Activated T-cell treated with anti-CD3 and anti-CD28 coated beads, Interleukin-2, amount 50 U/mL, for 48 hours (primary cell): ENCODE data around the gene CDK13.

Experiments
- DNase-seq, 2 experiments: peaks; one replicate each; pipeline ENCODE4 v3.0.0-alpha.2; 2020

The CDK13 gene

GRCh38 chr7:39949971-39950472 is at the start of gene CDK13:
CDK13 (plus strand) TSS chr7:39950256; CDS start chr7:39950642, 386 bp downstream.
- DNase-seq = peak; percentile 87 to 89

DNA sequence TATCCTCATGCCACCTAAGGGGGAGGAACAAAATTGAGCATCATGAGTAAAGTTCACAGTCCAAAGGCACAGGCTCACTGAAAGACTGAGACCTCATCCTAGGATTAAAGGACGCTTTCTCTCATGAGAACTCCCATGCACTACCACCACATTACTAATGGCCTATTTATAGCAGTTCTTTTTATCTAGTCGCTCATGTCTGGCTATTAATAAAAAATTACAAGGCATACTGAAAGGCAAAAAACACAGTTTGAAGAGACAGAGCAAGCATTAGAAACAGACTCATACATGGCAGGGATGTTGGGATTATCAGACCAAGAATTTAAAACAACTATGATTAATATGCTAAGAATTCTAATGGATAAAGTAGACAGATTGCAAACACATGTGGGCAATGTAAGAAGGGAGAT is 46.0 kb upstream of the CDK13 start:
- DNase-seq = no peak

- no peak for DNase-seq
Measured at GRCh38 chr7:39908141-39908540, 41.9 kb upstream of the CDK13 start.

DNA sequence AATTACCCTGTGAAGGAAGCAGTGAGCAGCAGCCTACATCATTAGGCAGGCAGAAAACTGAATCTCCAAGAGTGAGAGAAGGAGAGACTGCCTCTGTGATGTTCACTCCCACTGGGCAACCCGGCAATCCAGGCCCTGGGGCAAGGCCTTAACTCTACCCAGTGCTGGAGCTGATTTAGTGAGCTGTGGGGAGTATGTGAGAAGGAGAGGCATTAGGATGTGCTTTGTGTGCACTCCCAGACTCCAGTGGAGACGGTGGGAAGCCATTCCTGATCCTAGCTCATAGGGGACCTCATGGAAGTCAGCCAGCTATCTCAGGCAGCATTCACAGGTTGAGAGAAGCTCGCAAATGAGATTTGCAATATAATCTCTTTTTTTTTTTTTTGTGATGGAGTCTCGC is 41.1 kb upstream of the CDK13 start:
- no peak for DNase-seq

DNA sequence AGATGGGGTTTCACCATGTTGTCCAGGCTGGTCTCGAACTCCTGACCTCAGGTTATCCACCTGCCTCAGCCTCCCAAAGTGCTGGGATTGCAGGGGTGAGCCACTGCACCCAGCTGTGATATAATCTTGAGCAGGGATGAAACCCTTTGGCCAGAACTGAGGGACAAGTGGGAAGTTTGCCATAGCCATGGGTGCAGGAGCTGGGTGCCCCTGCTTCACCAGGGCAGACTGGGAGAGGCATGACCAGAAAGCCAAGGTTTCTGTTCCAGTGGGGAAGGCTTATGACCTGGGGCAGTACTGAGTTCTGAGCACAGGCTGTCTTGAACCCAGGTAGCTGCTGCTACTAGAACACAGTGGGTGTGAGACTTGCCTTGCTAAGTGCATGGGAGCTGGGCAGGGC is 40.5 kb upstream of the CDK13 start:
- no peak for DNase-seq

DNA sequence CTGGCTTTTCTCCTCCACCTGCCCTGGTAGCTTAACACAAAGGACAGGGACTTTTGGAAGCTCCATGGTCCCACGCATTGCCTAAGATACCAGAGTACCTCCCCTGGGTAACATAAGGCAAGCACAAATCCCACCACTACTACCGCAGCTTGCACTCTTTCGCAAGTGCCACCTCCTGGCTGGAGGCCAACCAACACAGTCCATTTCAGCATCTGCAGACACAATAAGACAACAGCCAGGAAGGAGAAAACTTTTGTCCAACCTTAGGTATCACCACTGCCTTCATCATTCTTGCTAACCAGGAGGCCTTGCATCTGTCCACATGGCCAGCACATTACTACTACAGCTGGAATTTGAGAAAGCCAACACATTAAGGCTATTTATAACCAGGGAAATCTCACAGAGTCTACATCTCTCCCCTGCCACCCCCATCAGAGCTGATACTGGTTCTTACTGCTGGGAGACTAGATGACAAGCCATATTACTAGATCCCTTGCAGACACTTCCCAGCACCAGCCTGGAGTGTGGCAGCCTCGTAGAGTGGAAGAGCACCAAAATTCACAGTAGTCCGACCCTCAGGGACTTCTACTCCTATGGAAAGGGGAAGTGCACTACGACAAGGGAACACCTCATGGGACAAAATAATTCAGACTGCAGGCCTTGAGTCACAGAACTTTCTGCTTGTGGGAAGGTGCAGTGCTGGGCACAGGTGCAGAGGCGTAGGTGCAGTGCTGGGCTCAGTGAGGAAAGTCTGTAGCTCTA is 39.8 kb upstream of the CDK13 start:
- DNase-seq = no peak

- no peak for DNase-seq
Measured at GRCh38 chr7:39911167-39911566, 38.9 kb upstream of the CDK13 start.

DNA sequence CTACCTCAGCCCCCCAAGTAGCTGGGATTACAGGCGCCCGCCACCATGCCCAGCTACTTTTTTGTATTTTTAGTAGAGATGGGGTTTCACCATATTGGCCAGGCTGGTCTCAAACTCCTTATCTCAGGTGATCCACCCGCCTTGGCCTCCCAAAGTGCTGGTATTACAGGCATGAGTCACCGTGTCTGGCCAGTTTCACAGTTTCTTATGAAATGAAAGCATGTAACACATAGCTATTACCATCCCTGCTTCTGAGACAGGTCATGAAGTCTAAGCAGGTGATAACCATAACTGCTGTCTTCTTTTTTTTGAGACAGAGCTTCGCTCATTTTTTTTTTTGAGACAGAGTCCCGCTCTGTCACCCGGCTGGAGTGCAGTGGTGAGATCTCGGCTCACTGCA is 34.2 kb upstream of the CDK13 start:
- peak in 1 of 2 experiments; percentile 23 for DNase-seq

- DNase-seq = no peak
Measured at GRCh38 chr7:39919646-39920045, 30.4 kb upstream of the CDK13 start.

DNA sequence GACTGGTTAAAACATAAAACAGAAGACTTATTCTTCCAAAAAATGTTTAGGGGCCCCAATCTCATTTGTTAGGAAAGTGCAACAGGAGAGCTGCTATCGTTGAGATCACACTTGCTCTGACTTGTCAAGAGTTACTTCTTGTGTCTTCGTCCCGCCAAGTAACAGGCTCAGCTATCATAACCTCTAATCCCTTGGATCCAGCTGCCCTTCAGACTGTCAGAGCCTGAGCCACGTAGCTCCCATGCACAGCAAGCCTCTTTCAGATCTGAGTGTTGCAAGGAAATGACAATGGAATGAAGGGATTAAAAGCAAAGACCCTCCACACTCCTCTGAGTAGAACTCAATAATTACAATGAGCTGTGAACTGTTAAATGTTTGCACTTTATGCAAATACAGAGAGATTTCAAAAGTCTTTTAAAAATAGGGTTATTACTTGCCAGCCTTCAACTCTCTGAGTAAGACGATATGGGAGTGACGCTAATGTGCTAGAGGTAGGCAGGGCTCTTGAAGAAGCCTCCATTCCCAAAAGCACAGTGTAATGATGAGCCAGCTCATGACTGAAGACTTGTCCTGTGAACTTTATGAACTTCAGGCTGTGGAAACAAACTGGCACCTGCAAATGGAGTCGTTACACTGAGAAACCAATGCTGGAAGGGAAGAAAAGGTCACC is 28.4 kb upstream of the CDK13 start:
- no peak for DNase-seq

DNA sequence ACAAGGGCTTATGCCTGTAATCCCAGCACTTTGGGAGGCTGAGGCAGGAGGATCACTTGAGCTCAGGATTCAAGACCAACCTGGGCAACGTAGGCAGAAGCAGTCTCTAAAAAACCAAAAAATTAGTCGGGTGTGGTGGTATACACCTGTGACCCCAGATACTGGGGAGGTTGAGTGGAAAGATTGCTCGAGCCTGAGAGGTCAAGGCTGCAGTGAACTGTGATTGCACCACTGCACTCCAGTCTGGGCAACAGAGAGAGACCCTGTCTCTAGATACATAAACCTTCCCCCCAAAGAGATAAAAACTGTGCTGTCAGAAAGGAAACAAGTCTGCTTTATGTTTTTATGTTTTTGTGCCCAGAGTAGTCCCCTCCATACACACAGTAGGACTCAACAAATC is 27.5 kb upstream of the CDK13 start:
- no peak for DNase-seq

- no peak for DNase-seq
Measured at GRCh38 chr7:39923091-39923490, 27.0 kb upstream of the CDK13 start.

- no peak for DNase-seq
Measured at GRCh38 chr7:39924122-39924521, 25.9 kb upstream of the CDK13 start.

DNA sequence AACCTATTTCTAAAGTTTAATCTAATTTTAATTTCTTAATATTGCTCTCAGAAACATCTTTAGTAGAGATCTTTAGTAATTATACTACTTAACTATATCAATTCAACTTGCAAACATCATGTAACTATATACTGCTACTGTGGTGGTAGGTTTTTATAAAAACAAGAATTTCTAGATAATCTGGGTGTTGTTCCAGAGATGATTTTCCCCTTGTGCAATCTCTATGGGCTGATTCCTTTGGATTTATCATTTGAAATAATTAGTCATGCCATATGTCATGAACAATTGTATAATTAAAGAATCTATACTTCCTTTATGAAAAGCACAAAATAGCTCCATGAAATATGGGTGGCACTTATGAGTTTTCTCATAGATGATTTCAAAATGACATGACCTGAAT is 23.9 kb upstream of the CDK13 start:
- DNase-seq = no peak

- DNase-seq = no peak
Measured at GRCh38 chr7:39927018-39927417, 23.0 kb upstream of the CDK13 start.

GRCh38 chr7:39934132-39934531 is 15.9 kb upstream of the CDK13 start:
- DNase-seq = no peak

DNA sequence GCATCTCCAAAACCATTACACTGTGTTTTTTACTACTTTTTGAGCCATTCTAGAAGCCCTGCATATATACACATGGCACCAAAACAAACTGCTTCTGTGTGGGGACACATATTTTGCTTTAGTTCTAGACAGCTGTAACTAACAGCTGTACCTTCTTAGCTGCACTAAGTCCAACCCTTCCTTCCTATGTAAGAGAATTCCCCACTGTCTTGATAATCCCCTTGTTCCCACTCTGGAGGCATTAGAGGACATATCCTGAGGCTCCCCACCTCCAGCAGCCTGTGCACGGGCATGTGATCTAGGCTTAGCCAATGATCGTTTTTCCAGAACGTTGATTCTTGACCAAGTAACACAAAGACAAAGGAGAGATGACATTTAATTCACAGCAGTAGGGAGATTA is 13.3 kb upstream of the CDK13 start:
- DNase-seq = no peak

- no peak for DNase-seq
Measured at GRCh38 chr7:39937366-39938153, 12.5 kb upstream of the CDK13 start.

- DNase-seq = no peak
Measured at GRCh38 chr7:39942883-39943282, 7.2 kb upstream of the CDK13 start.

DNA sequence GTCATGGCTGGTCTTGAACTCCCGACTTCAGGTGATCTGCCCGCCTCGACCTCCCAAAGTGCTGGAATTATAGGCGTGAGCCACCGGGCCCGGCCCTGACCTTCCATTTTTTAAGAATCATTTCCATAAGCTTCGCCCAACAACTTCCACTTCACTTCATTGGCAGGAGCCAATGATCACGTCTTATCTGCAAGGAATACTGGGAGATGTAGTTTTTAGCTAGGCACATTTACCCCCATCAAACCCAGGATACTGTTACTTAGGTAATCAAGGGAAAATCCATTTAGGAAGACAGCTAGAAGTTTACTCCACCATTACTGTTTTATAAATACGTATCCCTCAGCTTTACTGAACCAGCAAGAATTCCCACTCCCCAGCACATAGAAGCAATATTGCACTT is 3.4 kb upstream of the CDK13 start:
- DNase-seq = no peak

GRCh38 chr7:39948375-39948955 is 1.6 kb upstream of the CDK13 start:
- peak; percentile 30 to 35 for DNase-seq

- peak; percentile 97 to 98 for DNase-seq
Measured at GRCh38 chr7:39948956-39949928, 814 bp upstream of the CDK13 start.
